SK-N-SH (cell line): ENCODE data around the gene TMEM129. TPM values are rescaled to one million over a fixed set of nuclear protein-coding genes. Genes with fewer than 3 reads are reported as not detected.

ENCODE experiments used
- CTCF ChIA-PET: fragments of 300-600, 350-600 bp; formaldehyde crosslinking; extraction: SDS; loops from one replicate; lab custom pipeline; 2021; lab: Yijun Ruan, JAX
- POLR2A ChIA-PET: fragments of 350-600 bp; sonication (Branson Sonifier 250); formaldehyde crosslinking; extraction: SDS; loops from one replicate; lab custom pipeline; 2020; ENCODE audit warnings: antibody characterized with exemption, inconsistent platforms; lab: Yijun Ruan, JAX
- DNase-seq: peaks from one replicate; pipeline ENCODE4 v3.0.0; 2012
- H2AFZ ChIP-seq: fragments of 200-600 bp; sonication (generic); 2 replicates; pipeline ENCODE4 v1.8.1; 2016; ENCODE audit warnings: antibody characterized with exemption, mild to moderate bottlenecking, low read depth
- H3F3A ChIP-seq: fragments of 200-600 bp; sonication (generic); replicated peaks from 2 replicates; pipeline ENCODE3; 2016; ENCODE audit warnings: antibody characterized with exemption, mild to moderate bottlenecking; ENCODE audit not compliant: insufficient read depth
- H3K27ac ChIP-seq, 2 experiments: fragments of 200-500 bp in 1 of 2; fragments of 200-600 bp in 1 of 2; sonication (Bioruptor generic) in 1 of 2; sonication (generic), shearing (Covaris generic) in 1 of 2; 2 replicates each; pipeline versions ENCODE4 v1.5.1 to v1.6.1; 2014 to 2016; ENCODE audit warnings: low read depth in 2 of 2, inconsistent platforms in 1 of 2, low read length in 1 of 2, mild to moderate bottlenecking in 1 of 2, mixed read lengths in 1 of 2
- H3K27me3 ChIP-seq: fragments of 200-600 bp; sonication (generic), shearing (Covaris generic); 2 replicates; pipeline ENCODE4 v1.6.1; 2016; ENCODE audit warnings: mixed run types; ENCODE audit not compliant: insufficient read depth
- H3K36me3 ChIP-seq, 2 experiments: fragments of 200-500 bp in 1 of 2; fragments of 200-600 bp in 1 of 2; sonication (Bioruptor generic) in 1 of 2; sonication (generic) in 1 of 2; replicated peaks in 1 of 2; 2 replicates each; pipeline versions ENCODE3 to v1.5.1; 2014 to 2016; ENCODE audit warnings: low read length in 1 of 2, mild to moderate bottlenecking in 1 of 2; ENCODE audit not compliant: insufficient read depth in 2 of 2, control insufficient read depth in 1 of 2
- H3K4me1 ChIP-seq, 2 experiments: fragments of 200-500 bp in 1 of 2; fragments of 200-600 bp in 1 of 2; sonication (Bioruptor generic) in 1 of 2; sonication (generic), shearing (Covaris generic) in 1 of 2; 2 replicates each; pipeline versions ENCODE4 v1.5.1 to v1.6.1; 2014 to 2016; ENCODE audit warnings: low read depth in 1 of 2, low read length in 1 of 2, mixed run types in 1 of 2; ENCODE audit not compliant: insufficient read depth in 2 of 2, control insufficient read depth in 1 of 2
- H3K4me2 ChIP-seq: fragments of 200-600 bp; sonication (generic), shearing (Covaris generic); 2 replicates; pipeline ENCODE4 v1.6.1; 2017; ENCODE audit warnings: mixed run types
- H3K4me3 ChIP-seq, 2 experiments: fragments of 200-500 bp in 1 of 2; fragments of 200-600 bp in 1 of 2; sonication (Bioruptor generic) in 1 of 2; sonication (generic), shearing (Covaris generic) in 1 of 2; 2 replicates each; pipeline versions ENCODE4 v1.5.1 to v1.8.1; 2014 to 2016; ENCODE audit warnings: low read depth in 2 of 2, inconsistent platforms in 1 of 2, low read length in 1 of 2, mild to moderate bottlenecking in 1 of 2, mixed read lengths in 1 of 2, moderate library complexity in 1 of 2
- H3K79me2 ChIP-seq: fragments of 200-600 bp; sonication (generic); 2 replicates; pipeline ENCODE4 v1.8.1; 2017; ENCODE audit warnings: mild to moderate bottlenecking; ENCODE audit not compliant: insufficient read depth
- H3K9ac ChIP-seq: fragments of 200-600 bp; sonication (generic); 2 replicates; pipeline ENCODE4 v1.6.1; 2017; ENCODE audit warnings: mixed run types
- H3K9me2 ChIP-seq: fragments of 200-600 bp; sonication (generic); 2 replicates; pipeline ENCODE4 v1.6.1; 2017; ENCODE audit warnings: mixed run types
- H3K9me3 ChIP-seq: fragments of 200-600 bp; sonication (generic); 2 replicates; pipeline ENCODE4 v1.6.1; 2017; ENCODE audit warnings: mixed run types, mild to moderate bottlenecking, moderate library complexity
- H4K20me1 ChIP-seq: fragments of 200-600 bp; sonication (generic); 2 replicates; pipeline ENCODE4 v1.6.1; 2017; ENCODE audit warnings: mild to moderate bottlenecking, mixed run types; ENCODE audit not compliant: insufficient read depth
- CHD2 ChIP-seq: fragments of 150-350 bp; IDR thresholded peaks from 2 replicates; pipeline ENCODE4 v1.6.1; 2018; ENCODE audit warnings: low read length; ENCODE audit not compliant: partially characterized antibody
- CTCF ChIP-seq: fragments of 200-600 bp; sonication (generic); IDR thresholded peaks from 2 replicates; pipeline ENCODE4 v1.6.1; 2017; ENCODE audit warnings: antibody characterized with exemption, mild to moderate bottlenecking, moderate library complexity
- EZH2phosphoT487 ChIP-seq: fragments of 200-600 bp; sonication (generic); IDR thresholded peaks from 2 replicates; pipeline ENCODE4 v1.6.1; 2017; ENCODE audit warnings: low read depth, mixed run types, mild to moderate bottlenecking, antibody characterized with exemption, moderate library complexity, borderline replicate concordance
- FOSL2 ChIP-seq: IDR thresholded peaks from 2 replicates; pipeline ENCODE4 v1.4.0; 2012; ENCODE audit warnings: low read depth, mild to moderate bottlenecking, moderate library complexity, borderline replicate concordance
- FOXJ3 ChIP-seq: sonication (generic); formaldehyde crosslinking; IDR thresholded peaks from 2 replicates; pipeline ENCODE4 v1.5.1; 2020; ENCODE audit warnings: mild to moderate bottlenecking, missing genetic modification reagents
- GATA2 ChIP-seq: sonication (generic); formaldehyde crosslinking; IDR thresholded peaks from 2 replicates; pipeline ENCODE4 v1.5.0; 2020; ENCODE audit warnings: mild to moderate bottlenecking, missing genetic modification reagents
- IRF3 ChIP-seq: fragments of 150-350 bp; IDR thresholded peaks from 2 replicates; pipeline ENCODE4 v1.6.1; 2016; ENCODE audit warnings: mild to moderate bottlenecking, low read depth, low read length
- JUND ChIP-seq: IDR thresholded peaks from 2 replicates; pipeline ENCODE4 v1.4.0; 2012
- MAX ChIP-seq: IDR thresholded peaks from 2 replicates; pipeline ENCODE4 v1.4.0; 2012; ENCODE audit warnings: low read depth
- NFIC ChIP-seq: IDR thresholded peaks from 2 replicates; pipeline ENCODE4 v1.4.0; 2012; ENCODE audit warnings: borderline replicate concordance
- PBX3 ChIP-seq: IDR thresholded peaks from 2 replicates; pipeline ENCODE4; 2012
- RAD21 ChIP-seq: IDR thresholded peaks from 2 replicates; pipeline ENCODE4 v1.6.1; 2012; ENCODE audit warnings: mild to moderate bottlenecking, low read length
- RXRA ChIP-seq: IDR thresholded peaks from 2 replicates; pipeline ENCODE4 v1.4.0; 2012; ENCODE audit warnings: low read depth, mild to moderate bottlenecking, borderline replicate concordance
- SIN3A ChIP-seq: IDR thresholded peaks from 2 replicates; pipeline ENCODE4 v1.6.1; 2012; ENCODE audit warnings: low read depth, mild to moderate bottlenecking, low read length, moderate library complexity, borderline replicate concordance
- SMC3 ChIP-seq: IDR thresholded peaks from 2 replicates; pipeline ENCODE4 v1.6.1; 2012; ENCODE audit warnings: low read depth, low read length, improper control_type of control experiment
- TEAD4 ChIP-seq: IDR thresholded peaks from 2 replicates; pipeline ENCODE4 v1.4.0; 2012; ENCODE audit warnings: mild to moderate bottlenecking, borderline replicate concordance; ENCODE audit not compliant: insufficient read depth
- USF1 ChIP-seq: IDR thresholded peaks from 2 replicates; pipeline ENCODE4 v1.4.0; 2012; ENCODE audit warnings: low read depth, borderline replicate concordance
- USF2 ChIP-seq: fragments of 150-350 bp; IDR thresholded peaks from 2 replicates; pipeline ENCODE4 v1.6.1; 2017; ENCODE audit warnings: antibody characterized with exemption, low read length, low read depth, borderline replicate concordance
- WGBS: methylation state at CpG from one replicate; pipeline ENCODE4 v1.1.6; 2017; ENCODE audit warnings: low lambda C conversion rate; 5-methylcytosine and 5-hydroxymethylcytosine counted together
- polyA plus RNA-seq, 3 experiments: library from polyadenylated mRNA; depleted of rRNA; stranded (reverse); fragments of >200 nt; gene quantifications; 2 replicates each; pipeline ENCODE4 v1.2.3, GENCODE V29; 2012

TMEM129 gene
- polyA plus RNA-seq, 1 of the 3 experiments (the other 2 are of a cell fraction) = 36.5 TPM

- Histone ChIP-seq H3K4me2 (no peak overlapping the region), H3K9me3 (no peaks in the 10 kb centered on the region), H3K27me3 (no peaks in the 10 kb centered on the region), H3K4me1 (peaks cover 4 to 13% of the 10 kb centered on the region in 2 experiments; a peak in 2 of 4 replicates), H3K4me3 (no peak overlapping the region), H3K9ac (no peak overlapping the region), H3K36me3 (peaks cover 8 to 11% of the 10 kb centered on the region in 2 experiments), H4K20me1 (no peaks in the 10 kb centered on the region), H3K9me2 (no peaks in the 10 kb centered on the region), H3K79me2 (peaks cover 4% of the 10 kb centered on the region), H3K27ac (no peak overlapping the region), H3F3A (peaks cover 23% of the 10 kb centered on the region), H2AFZ (no peak overlapping the region)
- TF ChIP-seq EZH2phosphoT487 (no peak), SMC3 (no peak), USF2 (no peak), FOXJ3 (CRISPR knock-in tag) (no peak), IRF3 (no peak), CHD2 (no peak), JUND (no peak), GATA2 (CRISPR knock-in tag) (no peak), MAX (no peak), FOSL2 (no peak), SIN3A (no peak), RAD21 (no peak)
- 64% methylated on average over 5 of the region's 7 CpGs for WGBS
- ChIA-PET POLR2A (no interaction called here), CTCF (interaction anchor here (1.2 to 10.2 kb wide), 2 partner anchors 8 to 38 kb away, joined by 3 to 232 read pairs; partner anchors contain the start of genes TACC3 and TMEM129)
- no peak for DNase-seq
Observed at GRCh38 chr4:1686440-1687036, 34.6 kb downstream of the TMEM129 start.

GRCh38 chr4:1685235-1686150 is 35.6 kb downstream of the TMEM129 start:
- WGBS = 84% methylated on average over 15 of the region's 23 CpGs
- H3K4me2 ChIP-seq = no peak overlapping the region
- CTCF ChIA-PET = interaction anchor here (1.2 to 6.2 kb wide), 2 partner anchors 7 to 9 kb away, joined by 3 to 32 read pairs; no protein-coding TSS in a partner anchor
- no peak for TF ChIP-seq CTCF
- no peak for TF ChIP-seq PBX3
- no peak for TF ChIP-seq TEAD4
- TF ChIP-seq RXRA = no peak
- no peak for TF ChIP-seq NFIC
- no peak for TF ChIP-seq USF1
- no peak for TF ChIP-seq FOXJ3 (CRISPR knock-in tag)

More at GRCh38 chr4:1685235-1686150, 35.6 kb downstream of the TMEM129 start:
- no peak overlapping the region for H3K4me3 ChIP-seq
- no peak overlapping the region for H3K27ac ChIP-seq
- H3K36me3 ChIP-seq = peaks cover 0 to 4% of the 10 kb centered on the region in 2 experiments
- H3K9me2 ChIP-seq = no peaks in the 10 kb centered on the region
- peaks cover 23% of the 10 kb centered on the region for H3F3A ChIP-seq
- H3K27me3 ChIP-seq = no peaks in the 10 kb centered on the region
- H4K20me1 ChIP-seq = no peaks in the 10 kb centered on the region
- no peak for DNase-seq
- H3K79me2 ChIP-seq = peaks cover 11% of the 10 kb centered on the region
- no peak overlapping the region for H2AFZ ChIP-seq
- H3K9me3 ChIP-seq = no peaks in the 10 kb centered on the region
- H3K9ac ChIP-seq = no peak overlapping the region
- H3K4me1 ChIP-seq = peaks cover 4 to 13% of the 10 kb centered on the region in 2 experiments; a peak in 2 of 4 replicates
- POLR2A ChIA-PET = no interaction called here
